ENCODE data around the gene EZH1. TPM values are rescaled to one million over a fixed set of nuclear protein-coding genes. Genes with fewer than 3 reads are reported as not detected.
A peak's percentile ranks its signal among the peaks of the same experiment; 100 is the strongest.

The EZH1 gene
- total RNA-seq, 4 donors from 2014 or later = 13.4 to 49.2 (median 22.0) TPM

- H3K4me3 ChIP-seq = no peak overlapping the region
- no peaks in the 10 kb centered on the region for H3K9me3 ChIP-seq
Measured at GRCh38 chr17:42684929-42685556, 59.8 kb downstream of the EZH1 start.

GRCh38 chr17:42683407-42684034 lies 61.3 kb downstream of the EZH1 start:
- Histone ChIP-seq H3K4me1 (peaks cover 43 to 59% (median 48%) of the 10 kb centered on the region in 3 donors), H3K9me3 (no peaks in the 10 kb centered on the region), H3K4me3 (peak overlapping the region in 2 of 4 donors; percentile 31 to 66), H3K27ac (peak overlapping the region in 3 of 4 donors; percentile 50 to 78 (median 59)), H3K36me3 (no peaks in the 10 kb centered on the region), H3K27me3 (peaks cover 0 to 24% (median 0%) of the 10 kb centered on the region in 4 donors)
- intact Hi-C loops (cut with DNase I) = loop anchor here (5.0 kb wide), 1 partner anchor 106 kb away; the partner anchor contains the start of gene PSMC3IP
- 5 to 32% methylated on average over 2 to 8 of the region's 25 CpGs for WGBS, 2 donors
- DNase-seq = no peak
- TF ChIP-seq POLR2A (IDR thresholded peaks at IDR 0.05) (no peak), CTCF (IDR thresholded peaks at IDR 0.05) (no peak)

More at GRCh38 chr17:42684929-42685556, 59.8 kb downstream of the EZH1 start:
- 88 to 90% methylated on average over 26 to 35 of the region's 50 CpGs for WGBS, 2 donors
- TF ChIP-seq POLR2A (IDR thresholded peaks at IDR 0.05) = no peak
- TF ChIP-seq CTCF (IDR thresholded peaks at IDR 0.05) = no peak
- peaks cover 0 to 24% (median 0%) of the 10 kb centered on the region in 4 donors for H3K27me3 ChIP-seq
- DNase-seq = no peak
- no peak overlapping the region for H3K27ac ChIP-seq
- intact Hi-C loops (cut with DNase I) = loop anchor here (5.0 kb wide), 1 partner anchor 108 kb away; the partner anchor contains the start of gene PSMC3IP
- no peaks in the 10 kb centered on the region for H3K36me3 ChIP-seq
- peaks cover 27 to 44% (median 34%) of the 10 kb centered on the region in 3 donors for H3K4me1 ChIP-seq

GRCh38 chr17:42682722-42683403 lies 62.0 kb downstream of the EZH1 start:
- H3K36me3 ChIP-seq = no peaks in the 10 kb centered on the region
- H3K9me3 ChIP-seq = no peaks in the 10 kb centered on the region
- TF ChIP-seq POLR2A (IDR thresholded peaks at IDR 0.05) = no peak
- intact Hi-C loops (cut with DNase I) = loop anchor here (5.0 kb wide), 1 partner anchor 106 kb away; the partner anchor contains the start of gene PSMC3IP
- peak overlapping the region; percentile 3 to 78 (median 54) for H3K27ac ChIP-seq
- H3K4me3 ChIP-seq = peak overlapping the region; percentile 20 to 66 (median 47)
- WGBS, 2 donors = 1% methylated on average over 7 to 15 of the region's 34 CpGs
- no peak for DNase-seq
- peaks cover 44 to 63% (median 50%) of the 10 kb centered on the region in 3 donors for H3K4me1 ChIP-seq
- H3K27me3 ChIP-seq = peaks cover 0 to 24% (median 0%) of the 10 kb centered on the region in 4 donors

GRCh38 chr17:42681976-42682721 lies 62.7 kb downstream of the EZH1 start, which contains the start of gene CNTNAP1:
CNTNAP1 (plus strand) TSS chr17:42682531; CDS start chr17:42682830, 299 bp downstream.
- TF ChIP-seq CTCF (IDR thresholded peaks at IDR 0.05) (no peak), POLR2A (IDR thresholded peaks at IDR 0.05) (no peak)
- Histone ChIP-seq H3K9me3 (no peaks in the 10 kb centered on the region), H3K4me1 (peaks cover 50 to 70% (median 51%) of the 10 kb centered on the region in 3 donors), H3K4me3 (peak within 1 kb of the TSS; percentile 20 to 66 (median 47)), H3K27me3 (peaks cover 0 to 24% (median 0%) of the 10 kb centered on the region in 4 donors), H3K27ac (peak within 1 kb of the TSS; percentile 3 to 78 (median 54)), H3K36me3 (no peaks in the 10 kb centered on the region)
- intact Hi-C loops (cut with DNase I) = loop anchor here (5.0 kb wide), 1 partner anchor 105 kb away; the partner anchor contains the start of gene PSMC3IP
- 10 to 18% methylated on average over 13 to 16 of the region's 22 CpGs for WGBS, 2 donors
- DNase-seq = no peak
